ENCODE data around the gene TMPRSS15.

The TMPRSS15 gene

GRCh38 chr21:18350216-18350615 lies 53.4 kb downstream of the TMPRSS15 start:
- DNase-seq (ENCODE audit: extremely low read depth in 1 of 2, low read depth in 1 of 2), result no peak

GRCh38 chr21:18349468-18349867 lies 54.1 kb downstream of the TMPRSS15 start:
- no peak for DNase-seq (ENCODE audit: extremely low read depth in 1 of 2, low read depth in 1 of 2)

- DNase-seq (ENCODE audit: extremely low read depth in 1 of 2, low read depth in 1 of 2), result no peak
Measured at GRCh38 chr21:18340387-18340942, 63.1 kb downstream of the TMPRSS15 start.

GRCh38 chr21:18335651-18336236 lies 67.8 kb downstream of the TMPRSS15 start:
- DNase-seq (ENCODE audit: extremely low read depth in 1 of 2, low read depth in 1 of 2), result no peak

GRCh38 chr21:18334066-18334465 lies 69.5 kb downstream of the TMPRSS15 start:
- DNase-seq (ENCODE audit: extremely low read depth in 1 of 2, low read depth in 1 of 2), result no peak

- no peak for DNase-seq (ENCODE audit: extremely low read depth in 1 of 2, low read depth in 1 of 2)
Measured at GRCh38 chr21:18318156-18318555, 85.4 kb downstream of the TMPRSS15 start.

GRCh38 chr21:18298228-18298627 lies 105.4 kb downstream of the TMPRSS15 start:
- DNase-seq (ENCODE audit: extremely low read depth in 1 of 2, low read depth in 1 of 2), result no peak

GRCh38 chr21:18294100-18294499 lies 109.5 kb downstream of the TMPRSS15 start:
- no peak for DNase-seq (ENCODE audit: extremely low read depth in 1 of 2, low read depth in 1 of 2)

- DNase-seq (ENCODE audit: extremely low read depth in 1 of 2, low read depth in 1 of 2), result no peak
Measured at GRCh38 chr21:18289876-18290275, 113.7 kb downstream of the TMPRSS15 start.

GRCh38 chr21:18285379-18285778 lies 118.2 kb downstream of the TMPRSS15 start:
- no peak for DNase-seq (ENCODE audit: extremely low read depth in 1 of 2, low read depth in 1 of 2)

- DNase-seq (ENCODE audit: extremely low read depth in 1 of 2, low read depth in 1 of 2), result no peak
Measured at GRCh38 chr21:18275781-18276180, 127.8 kb downstream of the TMPRSS15 start.

- no peak for DNase-seq (ENCODE audit: extremely low read depth in 1 of 2, low read depth in 1 of 2)
Measured at GRCh38 chr21:18274370-18274769, 129.2 kb downstream of the TMPRSS15 start.

GRCh38 chr21:18273400-18273799 lies 130.2 kb downstream of the TMPRSS15 start:
- no peak for DNase-seq (ENCODE audit: extremely low read depth in 1 of 2, low read depth in 1 of 2)

GRCh38 chr21:18269856-18270255 lies 133.7 kb downstream of the TMPRSS15 start:
- no peak for DNase-seq (ENCODE audit: extremely low read depth in 1 of 2, low read depth in 1 of 2)

- no peak for DNase-seq (ENCODE audit: extremely low read depth in 1 of 2, low read depth in 1 of 2)
Measured at GRCh38 chr21:18268906-18269305, 134.7 kb downstream of the TMPRSS15 start.

- DNase-seq (ENCODE audit: extremely low read depth in 1 of 2, low read depth in 1 of 2), result no peak
Measured at GRCh38 chr21:18267496-18267895, 136.1 kb downstream of the TMPRSS15 start.

GRCh38 chr21:18265944-18266343 lies 137.6 kb downstream of the TMPRSS15 start:
- DNase-seq (ENCODE audit: extremely low read depth in 1 of 2, low read depth in 1 of 2), result no peak

- no peak for DNase-seq (ENCODE audit: extremely low read depth in 1 of 2, low read depth in 1 of 2)
Measured at GRCh38 chr21:18253799-18254198, 149.8 kb downstream of the TMPRSS15 start.

- no peak for DNase-seq (ENCODE audit: extremely low read depth in 1 of 2, low read depth in 1 of 2)
Measured at GRCh38 chr21:18253221-18253620, 150.4 kb downstream of the TMPRSS15 start.

GRCh38 chr21:18252680-18253079 lies 150.9 kb downstream of the TMPRSS15 start:
- DNase-seq (ENCODE audit: extremely low read depth in 1 of 2, low read depth in 1 of 2), result no peak

GRCh38 chr21:18252256-18252655 lies 151.3 kb downstream of the TMPRSS15 start:
- DNase-seq (ENCODE audit: extremely low read depth in 1 of 2, low read depth in 1 of 2), result no peak

GRCh38 chr21:18251065-18251464 lies 152.5 kb downstream of the TMPRSS15 start:
- DNase-seq (ENCODE audit: extremely low read depth in 1 of 2, low read depth in 1 of 2), result no peak

- no peak for DNase-seq (ENCODE audit: extremely low read depth in 1 of 2, low read depth in 1 of 2)
Measured at GRCh38 chr21:18249672-18250071, 153.9 kb downstream of the TMPRSS15 start.
